ENCODE measurements around the gene MC5R. TPM values are rescaled to one million over a fixed set of nuclear protein-coding genes. Genes with fewer than 3 reads are reported as not detected.

The MC5R gene
- total RNA-seq, 2 donors from 2014 or later = 0.24 TPM; not detected in 1

GRCh38 chr18:13871701-13872100 lies 47.8 kb downstream of the MC5R start:
- no peak for DNase-seq
- no peaks in the 10 kb centered on the region for H3K36me3 Mint-ChIP-seq (ENCODE audit: low read depth)
- Histone ChIP-seq H3K27ac (ENCODE audit: low read depth, low read length) (no peak overlapping the region), H3K4me1 (ENCODE audit: control insufficient read depth, insufficient read depth, low read length) (peaks cover 5% of the 10 kb centered on the region), H3K36me3 (ENCODE audit: control insufficient read depth, insufficient read depth, low read length) (no peaks in the 10 kb centered on the region), H3K4me3 (ENCODE audit: low read length) (no peak overlapping the region), H3K27me3 (ENCODE audit: control insufficient read depth, insufficient read depth, low read length, poor library complexity, severe bottlenecking) (peaks cover 45% of the 10 kb centered on the region), H3K9ac (ENCODE audit: extremely low read depth, low read length, poor library complexity, severe bottlenecking) (no peak overlapping the region), H3K9me3 (ENCODE audit: control insufficient read depth, low read length) (no peaks in the 10 kb centered on the region)
- no peak overlapping the region for H3K27ac Mint-ChIP-seq
- peaks cover 13% of the 10 kb centered on the region for H3K4me1 Mint-ChIP-seq
- 81 to 85% methylated on average over 5 to 13 of the region's 13 CpGs for WGBS, 2 experiments (ENCODE audit: insufficient coverage in 1 of 2, insufficient read length in 1 of 2)
- H3K9me3 Mint-ChIP-seq = no peaks in the 10 kb centered on the region
- H3K4me3 Mint-ChIP-seq = no peak overlapping the region
- no peak for TF ChIP-seq CTCF (conservative IDR thresholded peaks at IDR 0.05)
- H3K27me3 Mint-ChIP-seq (ENCODE audit: insufficient read depth) = peaks cover 48% of the 10 kb centered on the region

GRCh38 chr18:13872373-13872772 lies 48.4 kb downstream of the MC5R start:
- Histone ChIP-seq H3K9me3 (ENCODE audit: control insufficient read depth, low read length) (no peaks in the 10 kb centered on the region), H3K4me1 (ENCODE audit: control insufficient read depth, insufficient read depth, low read length) (peaks cover 5% of the 10 kb centered on the region), H3K36me3 (ENCODE audit: control insufficient read depth, insufficient read depth, low read length) (no peaks in the 10 kb centered on the region), H3K27me3 (ENCODE audit: control insufficient read depth, insufficient read depth, low read length, poor library complexity, severe bottlenecking) (peaks cover 38% of the 10 kb centered on the region), H3K9ac (ENCODE audit: extremely low read depth, low read length, poor library complexity, severe bottlenecking) (no peak overlapping the region), H3K4me3 (ENCODE audit: low read length) (no peak overlapping the region), H3K27ac (ENCODE audit: low read depth, low read length) (no peak overlapping the region)
- no peak for DNase-seq
- Mint-ChIP-seq H3K27ac (no peak overlapping the region), H3K27me3 (ENCODE audit: insufficient read depth) (peaks cover 41% of the 10 kb centered on the region), H3K36me3 (ENCODE audit: low read depth) (no peaks in the 10 kb centered on the region), H3K4me1 (peaks cover 13% of the 10 kb centered on the region), H3K4me3 (no peak overlapping the region), H3K9me3 (no peaks in the 10 kb centered on the region)
- no peak for TF ChIP-seq CTCF (conservative IDR thresholded peaks at IDR 0.05)
- 92 to 97% methylated on average over 12 to 14 of the region's 14 CpGs for WGBS, 2 experiments (ENCODE audit: insufficient coverage in 1 of 2, insufficient read length in 1 of 2)

- Mint-ChIP-seq H3K9me3 (no peaks in the 10 kb centered on the region), H3K4me1 (peaks cover 13% of the 10 kb centered on the region), H3K27me3 (ENCODE audit: insufficient read depth) (peaks cover 36% of the 10 kb centered on the region), H3K4me3 (no peak overlapping the region), H3K36me3 (ENCODE audit: low read depth) (no peaks in the 10 kb centered on the region), H3K27ac (no peak overlapping the region)
- no peak overlapping the region for H3K9ac ChIP-seq (ENCODE audit: extremely low read depth, low read length, poor library complexity, severe bottlenecking)
- H3K4me3 ChIP-seq (ENCODE audit: low read length) = no peak overlapping the region
- peak; percentile 63 for DNase-seq
- no peaks in the 10 kb centered on the region for H3K36me3 ChIP-seq (ENCODE audit: control insufficient read depth, insufficient read depth, low read length)
- no peak for TF ChIP-seq CTCF (conservative IDR thresholded peaks at IDR 0.05)
- H3K27me3 ChIP-seq (ENCODE audit: control insufficient read depth, insufficient read depth, low read length, poor library complexity, severe bottlenecking) = peaks cover 32% of the 10 kb centered on the region
- 85 to 93% methylated on average over 3 to 5 of the region's 5 CpGs for WGBS, 2 experiments (ENCODE audit: insufficient coverage in 1 of 2, insufficient read length in 1 of 2)
- H3K4me1 ChIP-seq (ENCODE audit: control insufficient read depth, insufficient read depth, low read length) = peaks cover 5% of the 10 kb centered on the region
- H3K27ac ChIP-seq (ENCODE audit: low read depth, low read length) = no peak overlapping the region
- H3K9me3 ChIP-seq (ENCODE audit: control insufficient read depth, low read length) = no peaks in the 10 kb centered on the region
Measured at GRCh38 chr18:13872932-13873331, 49.0 kb downstream of the MC5R start.
